Liver (tissue), 9 donors: ENCODE measurements around the gene NUTF2. TPM values are rescaled to one million over a fixed set of nuclear protein-coding genes. Genes with fewer than 3 reads are reported as not detected.

Experiments used
- DNase-seq: peaks from one replicate; pipeline ENCODE4 v3.0.0-alpha.2; 2017; ENCODE audit warnings: low spot score
- H3K27ac ChIP-seq, 2 donors: one replicate each; pipeline ENCODE4 v1.7.0; 2013; ENCODE audit warnings: inconsistent platforms in 2 of 2, low read length in 2 of 2, control low read depth in 1 of 2, low read depth in 1 of 2, mild to moderate bottlenecking in 1 of 2
- H3K27me3 ChIP-seq, 4 donors: one replicate each; pipeline versions ENCODE4 v1.6.1 to v1.7.0; 2013; ENCODE audit warnings: low read length in 3 of 4, inconsistent platforms in 1 of 4, mild to moderate bottlenecking in 1 of 4, moderate library complexity in 1 of 4; ENCODE audit not compliant: control insufficient read depth in 4 of 4, insufficient read depth in 4 of 4
- H3K36me3 ChIP-seq, 4 donors: one replicate each; pipeline versions ENCODE4 v1.6.1 to v1.7.0; 2013; ENCODE audit warnings: low read length in 3 of 4, mild to moderate bottlenecking in 3 of 4, low read depth in 1 of 4, moderate library complexity in 1 of 4; ENCODE audit not compliant: control insufficient read depth in 4 of 4, insufficient read depth in 3 of 4
- H3K4me1 ChIP-seq, 4 donors: one replicate each; pipeline versions ENCODE4 v1.6.1 to v1.7.0; 2013; ENCODE audit warnings: low read length in 3 of 4, mild to moderate bottlenecking in 3 of 4, moderate library complexity in 1 of 4; ENCODE audit not compliant: control insufficient read depth in 4 of 4, insufficient read depth in 4 of 4
- H3K4me3 ChIP-seq, 3 donors: one replicate each; pipeline versions ENCODE4 v1.6.1 to v1.7.0; 2013; ENCODE audit warnings: low read length in 3 of 3, control low read depth in 1 of 3, low read depth in 1 of 3, mild to moderate bottlenecking in 1 of 3
- H3K9ac ChIP-seq, 2 donors: one replicate each; pipeline ENCODE4 v1.7.0; 2013; ENCODE audit warnings: low read length in 2 of 2, mild to moderate bottlenecking in 2 of 2, moderate library complexity in 2 of 2, control low read depth in 1 of 2, low read depth in 1 of 2
- H3K9me3 ChIP-seq, 4 donors: one replicate each; pipeline versions ENCODE4 v1.6.1 to v1.7.0; 2013; ENCODE audit warnings: low read length in 3 of 4; ENCODE audit not compliant: control insufficient read depth in 4 of 4
- ATF3 ChIP-seq: IDR thresholded peaks from 2 replicates; pipeline ENCODE4 v1.6.1; 2016; ENCODE audit warnings: antibody characterized with exemption
- CTCF ChIP-seq: fragments of 150-350 bp; IDR thresholded peaks from 2 replicates; pipeline ENCODE4 v1.5.1; 2017; ENCODE audit warnings: improper control_type of control experiment, low read depth, low read length; ENCODE audit not compliant: missing input control
- FOXA1 ChIP-seq: IDR thresholded peaks from 2 replicates; pipeline ENCODE4 v1.6.1; 2016; ENCODE audit warnings: antibody characterized with exemption
- FOXA2 ChIP-seq: IDR thresholded peaks from 2 replicates; pipeline ENCODE4 v1.6.1; 2016; ENCODE audit warnings: antibody characterized with exemption
- HNF4A ChIP-seq, 2 donors: conservative IDR thresholded peaks; 2 replicates each; pipeline ENCODE4 v1.6.1; 2016; ENCODE audit warnings: antibody characterized with exemption in 2 of 2, mild to moderate bottlenecking in 2 of 2
- HNF4G ChIP-seq: IDR thresholded peaks from 2 replicates; pipeline ENCODE4 v1.6.1; 2016; ENCODE audit warnings: antibody characterized with exemption
- JUND ChIP-seq, 2 donors: IDR thresholded peaks; 2 replicates each; pipeline ENCODE4 v1.6.1; 2016; ENCODE audit warnings: antibody characterized with exemption in 2 of 2
- MAX ChIP-seq: IDR thresholded peaks from 2 replicates; pipeline ENCODE4 v1.6.1; 2016; ENCODE audit warnings: antibody characterized with exemption
- NR2F2 ChIP-seq: IDR thresholded peaks from 2 replicates; pipeline ENCODE4 v1.6.1; 2016; ENCODE audit warnings: antibody characterized with exemption
- RAD21 ChIP-seq, 2 donors: IDR thresholded peaks; 2 replicates each; pipeline ENCODE4 v1.6.1; 2016; ENCODE audit warnings: antibody characterized with exemption in 2 of 2, mild to moderate bottlenecking in 2 of 2
- RXRA ChIP-seq, 2 donors: IDR thresholded peaks; 2 replicates each; pipeline ENCODE4 v1.6.1; 2017 to 2018; ENCODE audit warnings: antibody characterized with exemption in 2 of 2, mild to moderate bottlenecking in 1 of 2
- SP1 ChIP-seq: IDR thresholded peaks from 2 replicates; pipeline ENCODE4 v1.6.1; 2018; ENCODE audit warnings: antibody characterized with exemption, mild to moderate bottlenecking
- TAF1 ChIP-seq: conservative IDR thresholded peaks from 2 replicates; pipeline ENCODE4 v1.6.1; 2016; ENCODE audit warnings: antibody characterized with exemption, mild to moderate bottlenecking
- YY1 ChIP-seq: IDR thresholded peaks from 2 replicates; pipeline ENCODE4 v1.6.1; 2016; ENCODE audit warnings: antibody characterized with exemption, mild to moderate bottlenecking
- ZBTB33 ChIP-seq: IDR thresholded peaks from 2 replicates; pipeline ENCODE4 v1.6.1; 2016; ENCODE audit warnings: antibody characterized with exemption
- WGBS: extraction: QIAGEN DNeasy Blood & Tissue Kit; methylation state at CpG from one replicate; pipeline ENCODE4 v1.1.7; 2013; 5-methylcytosine and 5-hydroxymethylcytosine counted together
- polyA plus RNA-seq, 2 donors: library from polyadenylated mRNA; stranded (reverse) in 1 of 2; unstranded in 1 of 2; fragments of 200-250 nt in 1 of 2; fragments of >200 nt in 1 of 2; fragmentation: Nextera tagmentation in 1 of 2; extraction: Ambion mirVana in 1 of 2; gene quantifications; one replicate each; pipeline versions ENCODE4 v1.2.1 to v1.2.3, GENCODE V29; 2013 to 2015
- total RNA-seq, 2 donors: library from RNA; depleted of rRNA; stranded (reverse); fragments of >200 nt; gene quantifications; one replicate each; pipeline ENCODE4 v1.2.3, GENCODE V29; 2014
- donor health status: healthy.
- donor health status: healthy.
- donor health status: healthy.
- donor health status: healthy.
- donor health status: healthy.

The NUTF2 gene
- total and polyA plus RNA-seq, 4 donors: 27.4 to 69.5 (median 54.8) TPM

GRCh38 chr16:67868290-67868689, 21.6 kb downstream of the NUTF2 start:
- DNase-seq: no peak
- 97% methylated on average over 6 of the region's 6 CpGs for WGBS
- Histone ChIP-seq H3K27me3 (no peaks in the 10 kb centered on the region), H3K9me3 (no peaks in the 10 kb centered on the region), H3K9ac (no peak overlapping the region), H3K4me3 (no peak overlapping the region), H3K4me1 (peaks cover 0 to 8% (median 4%) of the 10 kb centered on the region in 4 donors), H3K36me3 (peaks cover 0 to 19% (median 9%) of the 10 kb centered on the region in 4 donors), H3K27ac (no peak overlapping the region)
- TF ChIP-seq RAD21 (IDR thresholded peaks at IDR 0.05) (no peak), SP1 (no peak), CTCF (no peak), FOXA1 (no peak), JUND (IDR thresholded peaks at IDR 0.05) (no peak), NR2F2 (no peak), TAF1 (no peak), FOXA2 (no peak)

GRCh38 chr16:67869653-67870052, 22.9 kb downstream of the NUTF2 start:
- peaks cover 0 to 19% (median 9%) of the 10 kb centered on the region in 4 donors for H3K36me3 ChIP-seq

GRCh38 chr16:67871256-67871655, 24.5 kb downstream of the NUTF2 start:
- no peak for DNase-seq
- Histone ChIP-seq H3K9ac (no peak overlapping the region), H3K4me1 (peaks cover 2 to 36% (median 28%) of the 10 kb centered on the region in 4 donors), H3K4me3 (no peak overlapping the region), H3K27ac (peak overlapping the region in 1 of 2 donors; percentile 7), H3K36me3 (peaks cover 0 to 19% (median 8%) of the 10 kb centered on the region in 4 donors), H3K27me3 (no peaks in the 10 kb centered on the region), H3K9me3 (no peaks in the 10 kb centered on the region)
- TF ChIP-seq HNF4A (conservative IDR thresholded peaks at IDR 0.05) (no peak), MAX (no peak), ATF3 (no peak), ZBTB33 (no peak), JUND (IDR thresholded peaks at IDR 0.05) (no peak), YY1 (no peak), FOXA1 (no peak), SP1 (no peak), HNF4G (no peak), RXRA (IDR thresholded peaks at IDR 0.05) (no peak)
- 84% methylated on average over 3 of the region's 3 CpGs for WGBS

More at GRCh38 chr16:67869653-67870052, 22.9 kb downstream of the NUTF2 start:
- DNase-seq: no peak
- TF ChIP-seq HNF4A (conservative IDR thresholded peaks at IDR 0.05) (peak in 1 of 2 donors; percentile 37), FOXA1 (no peak), RXRA (IDR thresholded peaks at IDR 0.05) (peak in 1 of 2 donors; percentile 53)
- no peak overlapping the region for H3K4me3 ChIP-seq
- H3K9me3 ChIP-seq: no peaks in the 10 kb centered on the region
- WGBS: 42% methylated on average over 7 of the region's 7 CpGs
- peaks cover 2 to 20% (median 16%) of the 10 kb centered on the region in 4 donors for H3K4me1 ChIP-seq
- no peaks in the 10 kb centered on the region for H3K27me3 ChIP-seq
- peak overlapping the region; percentile 36 to 43 for H3K27ac ChIP-seq
- H3K9ac ChIP-seq: no peak overlapping the region
